Prostate gland (tissue), 2 donors: ENCODE measurements around the gene OXT. TPM values are rescaled to one million over a fixed set of nuclear protein-coding genes. Genes with fewer than 3 reads are reported as not detected.
"Not testable (repeated sequence)": the region's sequence is repeated elsewhere in the genome, so short reads cannot be mapped to it uniquely, and the experiment has no call there.

Experiments used
- DNase-seq: peaks from one replicate; pipeline ENCODE4 v3.0.0-alpha.2; 2019; ENCODE audit warnings: low spot score
- H3K27ac ChIP-seq, 2 donors: fragments of 200-600 bp; sonication (generic); 2 replicates each; pipeline ENCODE4 v1.5.1; 2017 to 2019
- H3K27me3 ChIP-seq: fragments of 200-600 bp; sonication (generic); replicated peaks from 2 replicates; pipeline ENCODE4 v1.5.1; 2019; ENCODE audit not compliant: insufficient read depth
- H3K36me3 ChIP-seq, 2 donors: fragments of 200-600 bp; sonication (generic); 1 replicate in 1 of 2; 2 replicates in 1 of 2; pipeline versions ENCODE4 v1.5.1 to v1.8.1; 2017 to 2019
- H3K4me1 ChIP-seq: fragments of 200-600 bp; sonication (generic); replicated peaks from 2 replicates; pipeline ENCODE4 v1.5.1; 2019
- H3K4me3 ChIP-seq, 2 donors: fragments of 200-600 bp; sonication (generic); 2 replicates each; pipeline ENCODE4 v1.5.1; 2017 to 2019
- H3K9me3 ChIP-seq: fragments of 200-600 bp; sonication (generic); 2 replicates; pipeline ENCODE4 v1.5.1; 2017
- CTCF ChIP-seq, 4 experiments: fragments of 200-600 bp in 2 of 4; fragments of 450-650 bp in 2 of 4; sonication (generic) in 2 of 4; IDR thresholded peaks; 1 replicate in 3 of 4; 2 replicates in 1 of 4; pipeline ENCODE4 v1.5.1; 2016 to 2019; ENCODE audit warnings: antibody characterized with exemption in 4 of 4, mild to moderate bottlenecking in 2 of 4, moderate library complexity in 2 of 4
- POLR2A ChIP-seq: fragments of 450-650 bp; IDR thresholded peaks from one replicate; pipeline ENCODE4 v1.6.1; 2016; ENCODE audit warnings: antibody characterized with exemption, mild to moderate bottlenecking
- POLR2AphosphoS5 ChIP-seq: sonication (generic); formaldehyde crosslinking; IDR thresholded peaks from one replicate; pipeline ENCODE4 v1.6.1; 2017; ENCODE audit warnings: antibody characterized with exemption
- WGBS: methylation state at CpG from one replicate; pipeline ENCODE4 v1.1.5; 2018; 5-methylcytosine and 5-hydroxymethylcytosine counted together
- intact Hi-C: fragments of 100-400 bp; cut with DNase I; formaldehyde crosslinking; loops from one replicate; pipeline ENCODE4 v1.14.2; 2022
- total RNA-seq, 2 donors: library from RNA; depleted of rRNA; stranded (reverse); fragments of >200 nt; gene quantifications; one replicate each; pipeline ENCODE4 v1.1.0, GENCODE V29; 2016

OXT gene
- total RNA-seq, 2 donors from 2014 or later: 9.8 TPM; not detected in 1

- H3K9me3 ChIP-seq: no peaks in the 10 kb centered on the region
- no peak for DNase-seq
- no peak overlapping the region for H3K4me3 ChIP-seq
- no peak overlapping the region for H3K27ac ChIP-seq
- H3K4me1 ChIP-seq: peaks cover 7% of the 10 kb centered on the region
- no peaks in the 10 kb centered on the region for H3K36me3 ChIP-seq
- TF ChIP-seq CTCF (IDR thresholded peaks at IDR 0.05): no peak
- TF ChIP-seq POLR2AphosphoS5: no peak
- TF ChIP-seq POLR2A: no peak
- WGBS: 69% methylated on average over 7 of the region's 7 CpGs
- no peaks in the 10 kb centered on the region for H3K27me3 ChIP-seq
- intact Hi-C loops: loop anchor here (10.0 kb wide), 1 partner anchor 263 kb away; no protein-coding TSS in a partner anchor
Measured at GRCh38 chr20:3051385-3052019, 19.9 kb upstream of the OXT start.

GRCh38 chr20:3059489-3059888 lies 11.9 kb upstream of the OXT start:
- Histone ChIP-seq H3K4me1 (no peaks in the 10 kb centered on the region), H3K27me3 (no peaks in the 10 kb centered on the region), H3K27ac (no peak overlapping the region), H3K36me3 (no peaks in the 10 kb centered on the region), H3K4me3 (no peak overlapping the region), H3K9me3 (no peaks in the 10 kb centered on the region)
- TF ChIP-seq POLR2A (no peak), CTCF (IDR thresholded peaks at IDR 0.05) (no peak), POLR2AphosphoS5 (no peak)
- WGBS: 88% methylated on average over 3 of the region's 3 CpGs
- DNase-seq: no peak
- intact Hi-C loops: loop anchor here (5.0 to 10.0 kb wide), 2 partner anchors 53 to 255 kb away; no protein-coding TSS in a partner anchor

GRCh38 chr20:3064119-3064518 lies 7.3 kb upstream of the OXT start:
- H3K27me3 ChIP-seq, DNase-seq, H3K9me3 ChIP-seq, H3K27ac ChIP-seq, intact Hi-C loops, H3K4me3 ChIP-seq, H3K36me3 ChIP-seq, H3K4me1 ChIP-seq: not testable (repeated sequence)
- WGBS: 80% methylated on average over 6 of the region's 6 CpGs

GRCh38 chr20:3067139-3068014 lies 4.0 kb upstream of the OXT start:
- no peaks in the 10 kb centered on the region for H3K9me3 ChIP-seq
- H3K27ac ChIP-seq: no peak overlapping the region
- no peaks in the 10 kb centered on the region for H3K27me3 ChIP-seq
- intact Hi-C loops: no loop called here
- 80% methylated on average over 23 of the region's 23 CpGs for WGBS
- TF ChIP-seq CTCF (IDR thresholded peaks at IDR 0.05): no peak
- TF ChIP-seq POLR2A: no peak
- TF ChIP-seq POLR2AphosphoS5: no peak
- H3K4me3 ChIP-seq: no peak overlapping the region
- DNase-seq: no peak
- no peaks in the 10 kb centered on the region for H3K4me1 ChIP-seq
- no peaks in the 10 kb centered on the region for H3K36me3 ChIP-seq

- Histone ChIP-seq H3K9me3 (no peaks in the 10 kb centered on the region), H3K27me3 (no peaks in the 10 kb centered on the region), H3K36me3 (no peaks in the 10 kb centered on the region), H3K4me1 (no peaks in the 10 kb centered on the region), H3K27ac (no peak overlapping the region), H3K4me3 (no peak overlapping the region)
- intact Hi-C loops: no loop called here
- no peak for TF ChIP-seq POLR2A
- TF ChIP-seq POLR2AphosphoS5: no peak
- TF ChIP-seq CTCF (IDR thresholded peaks at IDR 0.05): no peak
- no peak for DNase-seq
- 78% methylated on average over 8 of the region's 8 CpGs for WGBS
Measured at GRCh38 chr20:3068075-3068474, 3.3 kb upstream of the OXT start.
